Mesenchymal stem cell (in vitro differentiated cells and primary cell): Measurements from ENCODE around the gene SYNM.

Experiments used
- DNase-seq: peaks from one replicate; pipeline ENCODE4 v3.0.0-alpha.2; 2013
- H2AFZ ChIP-seq: one replicate; pipeline ENCODE4 v1.6.1; 2013; ENCODE audit warnings: low read depth, mild to moderate bottlenecking, control low read depth, inconsistent platforms, low read length, moderate library complexity
- H2AK5ac ChIP-seq: 2 replicates; pipeline ENCODE4 v1.6.1; 2013; ENCODE audit warnings: low read length, moderate library complexity, mild to moderate bottlenecking, inconsistent platforms; ENCODE audit not compliant: severe bottlenecking
- H2BK120ac ChIP-seq: one replicate; pipeline ENCODE4 v1.6.1; 2013; ENCODE audit warnings: low read depth, mild to moderate bottlenecking, inconsistent platforms, low read length, moderate library complexity
- H2BK12ac ChIP-seq, 2 experiments: one replicate each; pipeline ENCODE4 v1.6.1; 2013; ENCODE audit warnings: inconsistent platforms in 2 of 2, low read length in 2 of 2, mild to moderate bottlenecking in 2 of 2, moderate library complexity in 2 of 2, control low read depth in 1 of 2
- H2BK15ac ChIP-seq: one replicate; pipeline ENCODE4 v1.6.1; 2013; ENCODE audit warnings: mild to moderate bottlenecking, low read depth, inconsistent platforms; ENCODE audit not compliant: poor library complexity, severe bottlenecking
- H2BK5ac ChIP-seq: 2 replicates; pipeline ENCODE4 v1.6.1; 2013; ENCODE audit warnings: low read depth, mild to moderate bottlenecking, low read length, control low read depth, inconsistent platforms; ENCODE audit not compliant: poor library complexity, severe bottlenecking
- H3K14ac ChIP-seq, 2 experiments: one replicate each; pipeline ENCODE4 v1.6.1; 2013; ENCODE audit warnings: inconsistent platforms in 2 of 2, low read length in 2 of 2, control low read depth in 1 of 2, mild to moderate bottlenecking in 1 of 2, moderate library complexity in 1 of 2
- H3K18ac ChIP-seq, 2 experiments: one replicate each; pipeline ENCODE4 v1.6.1; 2013; ENCODE audit warnings: inconsistent platforms in 2 of 2, low read length in 2 of 2, control low read depth in 1 of 2, low read depth in 1 of 2, mild to moderate bottlenecking in 1 of 2
- H3K23ac ChIP-seq, 2 experiments: one replicate each; pipeline ENCODE4 v1.6.1; 2013; ENCODE audit warnings: inconsistent platforms in 2 of 2, low read length in 2 of 2, mild to moderate bottlenecking in 2 of 2, moderate library complexity in 2 of 2, control low read depth in 1 of 2
- H3K27ac ChIP-seq: 2 replicates; pipeline ENCODE4 v1.5.1; 2013; ENCODE audit warnings: mild to moderate bottlenecking, moderate library complexity, low read length, control low read depth, inconsistent platforms; ENCODE audit not compliant: poor library complexity, severe bottlenecking
- H3K27me3 ChIP-seq, 2 experiments: 2 replicates each; pipeline versions ENCODE4 v1.6.1 to v1.7.0; 2013; ENCODE audit warnings: low read length in 2 of 2, mild to moderate bottlenecking in 2 of 2, moderate library complexity in 2 of 2, control low read depth in 1 of 2, inconsistent platforms in 1 of 2; ENCODE audit not compliant: control insufficient read depth in 1 of 2, insufficient read depth in 1 of 2
- H3K36me3 ChIP-seq, 2 experiments: 2 replicates each; pipeline versions ENCODE4 v1.6.1 to v1.7.0; 2013; ENCODE audit warnings: low read length in 2 of 2, control low read depth in 1 of 2, inconsistent platforms in 1 of 2, low read depth in 1 of 2, mild to moderate bottlenecking in 1 of 2; ENCODE audit not compliant: insufficient read depth in 2 of 2, control insufficient read depth in 1 of 2
- H3K4ac ChIP-seq, 2 experiments: one replicate each; pipeline ENCODE4 v1.6.1; 2013; ENCODE audit warnings: inconsistent platforms in 2 of 2, low read length in 2 of 2, mild to moderate bottlenecking in 2 of 2, moderate library complexity in 2 of 2, control low read depth in 1 of 2, low read depth in 1 of 2
- H3K4me1 ChIP-seq: 2 replicates; pipeline ENCODE4 v1.6.1; 2013; ENCODE audit warnings: low read depth, low read length, control low read depth; ENCODE audit not compliant: control insufficient read depth, insufficient read depth
- H3K4me2 ChIP-seq: 2 replicates; pipeline ENCODE4 v1.6.1; 2013; ENCODE audit warnings: low read length, mild to moderate bottlenecking, inconsistent platforms; ENCODE audit not compliant: poor library complexity, severe bottlenecking
- H3K4me3 ChIP-seq, 2 experiments: 2 replicates each; pipeline versions ENCODE4 v1.5.1 to v1.7.0; 2013; ENCODE audit warnings: low read length in 2 of 2, mild to moderate bottlenecking in 2 of 2, control low read depth in 1 of 2, low read depth in 1 of 2; ENCODE audit not compliant: insufficient read depth in 1 of 2
- H3K79me1 ChIP-seq: replicated peaks from 2 replicates; pipeline ENCODE4 v1.6.1; 2013; ENCODE audit warnings: mild to moderate bottlenecking, control low read depth, low read length, inconsistent platforms; ENCODE audit not compliant: poor library complexity, severe bottlenecking
- H3K9ac ChIP-seq: 2 replicates; pipeline ENCODE4 v1.7.0; 2013; ENCODE audit warnings: mild to moderate bottlenecking, low read length, moderate library complexity
- H3K9me3 ChIP-seq: 2 replicates; pipeline ENCODE4 v1.7.0; 2013; ENCODE audit warnings: mild to moderate bottlenecking, low read length; ENCODE audit not compliant: control insufficient read depth
- H4K8ac ChIP-seq: one replicate; pipeline ENCODE4 v1.6.1; 2013; ENCODE audit warnings: inconsistent platforms, mild to moderate bottlenecking, low read length, moderate library complexity
- H4K91ac ChIP-seq: one replicate; pipeline ENCODE4 v1.6.1; 2013; ENCODE audit warnings: mild to moderate bottlenecking, low read length, inconsistent platforms
- WGBS: methylation state at CpG from one replicate; pipeline ENCODE4 v1.1.7; 2013; ENCODE audit warnings: mixed read lengths; 5-methylcytosine and 5-hydroxymethylcytosine counted together

The SYNM gene

GRCh38 chr15:99181545-99181971 is 76.7 kb downstream of the SYNM start:
- H3K27ac ChIP-seq: no peak overlapping the region
- H3K27me3 ChIP-seq: no peaks in the 10 kb centered on the region
- 21% methylated on average over 4 of the region's 4 CpGs for WGBS
- no peaks in the 10 kb centered on the region for H3K9me3 ChIP-seq
- H3K4me2 ChIP-seq: no peak overlapping the region
- no peak overlapping the region for H3K4ac ChIP-seq
- H2AK5ac ChIP-seq: no peak overlapping the region
- peaks cover 6% of the 10 kb centered on the region for H3K79me1 ChIP-seq
- peak overlapping the region; percentile 43 for H3K9ac ChIP-seq
- H3K4me1 ChIP-seq: peaks cover 2% of the 10 kb centered on the region
- H2BK12ac ChIP-seq: no peak overlapping the region
- no peak overlapping the region for H2AFZ ChIP-seq
- H4K91ac ChIP-seq: no peak overlapping the region
- H2BK5ac ChIP-seq: no peak overlapping the region
- no peak overlapping the region for H3K14ac ChIP-seq
- no peak overlapping the region for H3K23ac ChIP-seq
- H3K18ac ChIP-seq: no peak overlapping the region
- no peak overlapping the region for H2BK15ac ChIP-seq
- DNase-seq: peak; percentile 37
- peaks cover 17 to 21% of the 10 kb centered on the region in 2 experiments for H3K36me3 ChIP-seq
- H2BK120ac ChIP-seq: no peak overlapping the region
- peak overlapping the region; percentile 89 for H4K8ac ChIP-seq
- H3K4me3 ChIP-seq: no peak overlapping the region

- Histone ChIP-seq H2BK120ac (no peak overlapping the region), H4K91ac (no peak overlapping the region), H3K9me3 (no peaks in the 10 kb centered on the region), H2AK5ac (no peak overlapping the region), H3K27ac (no peak overlapping the region), H3K4me2 (no peak overlapping the region), H3K4ac (no peak overlapping the region), H3K4me3 (no peak overlapping the region), H2BK5ac (no peak overlapping the region), H4K8ac (no peak overlapping the region), H2BK15ac (no peak overlapping the region), H3K9ac (no peak overlapping the region), H2AFZ (no peak overlapping the region), H3K23ac (no peak overlapping the region), H3K36me3 (peaks cover 16 to 21% of the 10 kb centered on the region in 2 experiments), H3K14ac (no peak overlapping the region), H3K4me1 (peaks cover 2% of the 10 kb centered on the region), H3K79me1 (peaks cover 3% of the 10 kb centered on the region), H3K18ac (no peak overlapping the region), H3K27me3 (no peaks in the 10 kb centered on the region), H2BK12ac (no peak overlapping the region)
- 83% methylated on average over 1 of the region's 1 CpG for WGBS
- DNase-seq: no peak
Measured at GRCh38 chr15:99182791-99183190, 77.9 kb downstream of the SYNM start.
